B cell (primary cell): ENCODE results near the gene NLGN4X.

Experiments
- EZH2 ChIP-seq: IDR thresholded peaks from 2 replicates; pipeline ENCODE4 v1.6.1; 2012; ENCODE audit warnings: borderline replicate concordance, low read depth, mild to moderate bottlenecking, moderate library complexity, low read length; ENCODE audit not compliant: insufficient read depth, poor library complexity, severe bottlenecking
- TF ChIP-seq, protein P1 (sequence below): fragments of 200-600 bp; IDR thresholded peaks from one replicate; pipeline ENCODE4 v1.8.0; 2022; ENCODE audit warnings: antibody characterized with exemption, mild to moderate bottlenecking

DNA sequence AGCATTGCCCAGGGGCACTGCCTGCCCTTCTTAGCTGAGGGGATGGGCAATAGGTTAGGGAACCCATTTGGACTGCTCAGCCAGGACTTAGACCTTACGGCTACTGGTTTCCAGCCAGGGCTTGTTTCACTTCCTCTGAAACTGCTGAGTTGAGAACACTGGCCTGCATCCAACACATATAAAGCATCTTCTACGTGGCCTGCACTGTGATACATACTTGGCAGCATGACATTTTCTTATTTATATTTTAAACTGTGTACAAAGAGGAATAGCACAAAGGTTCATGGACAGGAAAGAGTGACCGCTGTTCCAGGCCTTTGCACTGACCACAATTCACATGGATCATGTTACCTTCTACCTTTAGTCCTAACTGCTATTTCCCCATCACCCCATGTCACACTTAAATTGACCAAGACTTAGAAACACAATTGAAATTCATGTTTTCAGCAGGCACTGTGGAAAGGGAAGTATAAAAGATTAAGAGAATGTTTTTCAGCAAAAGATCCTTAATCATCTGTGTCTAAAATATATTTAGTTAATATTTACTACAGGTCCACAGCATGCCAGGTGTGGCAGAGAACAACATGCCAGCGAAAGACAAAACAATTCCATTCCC is 43.7 kb downstream of the NLGN4X start:
- TF ChIP-seq, protein P1, sequence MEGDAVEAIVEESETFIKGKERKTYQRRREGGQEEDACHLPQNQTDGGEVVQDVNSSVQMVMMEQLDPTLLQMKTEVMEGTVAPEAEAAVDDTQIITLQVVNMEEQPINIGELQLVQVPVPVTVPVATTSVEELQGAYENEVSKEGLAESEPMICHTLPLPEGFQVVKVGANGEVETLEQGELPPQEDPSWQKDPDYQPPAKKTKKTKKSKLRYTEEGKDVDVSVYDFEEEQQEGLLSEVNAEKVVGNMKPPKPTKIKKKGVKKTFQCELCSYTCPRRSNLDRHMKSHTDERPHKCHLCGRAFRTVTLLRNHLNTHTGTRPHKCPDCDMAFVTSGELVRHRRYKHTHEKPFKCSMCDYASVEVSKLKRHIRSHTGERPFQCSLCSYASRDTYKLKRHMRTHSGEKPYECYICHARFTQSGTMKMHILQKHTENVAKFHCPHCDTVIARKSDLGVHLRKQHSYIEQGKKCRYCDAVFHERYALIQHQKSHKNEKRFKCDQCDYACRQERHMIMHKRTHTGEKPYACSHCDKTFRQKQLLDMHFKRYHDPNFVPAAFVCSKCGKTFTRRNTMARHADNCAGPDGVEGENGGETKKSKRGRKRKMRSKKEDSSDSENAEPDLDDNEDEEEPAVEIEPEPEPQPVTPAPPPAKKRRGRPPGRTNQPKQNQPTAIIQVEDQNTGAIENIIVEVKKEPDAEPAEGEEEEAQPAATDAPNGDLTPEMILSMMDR, result no peak
- no peak for TF ChIP-seq EZH2
